K562 (cell line): Measurements from ENCODE around the gene EPS8. TPM values are rescaled to one million over a fixed set of nuclear protein-coding genes. Genes with fewer than 3 reads are reported as not detected.

Source experiments
- ATAC-seq: fragments of 200-7000 bp; cut with Tn5 transposase; 3 replicates; pipeline ENCODE4 v1.9.1; 2020; ENCODE audit warnings: moderate library complexity
- BruUV-seq: library from RNA; stranded (reverse); fragments of 400-500 nt; replicated peaks from 2 replicates; lab custom pipeline; 2021; lab: Mats Ljungman, UMichigan
- CTCF ChIA-PET: fragments of 300-600 bp; formaldehyde crosslinking; extraction: SDS; loops from one replicate; lab custom pipeline; 2021; ENCODE audit warnings: low intra/inter-chr PET ratio; lab: Yijun Ruan, JAX
- POLR2A ChIA-PET: fragments of 300-600, 350-650 bp; sonication (Branson Sonifier 250); formaldehyde crosslinking; extraction: SDS; loops from one replicate; lab custom pipeline; 2021; ENCODE audit warnings: antibody characterized with exemption, inconsistent platforms; lab: Yijun Ruan, JAX
- DNase-seq, 4 experiments: peaks; one replicate each; pipeline versions ENCODE4 v3.0.0 to v3.0.0-alpha.2; 2011 to 2018; ENCODE audit warnings: low spot score in 3 of 4, mixed read lengths in 3 of 4; ENCODE audit errors: extremely low read depth in 1 of 4
- FAIRE-seq: peaks from 2 replicates; lab custom pipeline; 2011; peaks lifted over from hg19 to GRCh38; lab: Jason Lieb, UNC
- H2AFZ ChIP-seq: 2 replicates; pipeline ENCODE4 v1.6.0; 2011; ENCODE audit warnings: low read depth, low read length, control low read depth, inconsistent platforms
- H3K27ac ChIP-seq: fragments of 200-600 bp; 3 replicates; pipeline ENCODE4 v1.8.0; 2011; ENCODE audit warnings: low read depth, mild to moderate bottlenecking, control low read depth, inconsistent platforms, low read length, moderate library complexity, mixed read lengths; ENCODE audit errors: extremely low read depth
- H3K27me3 ChIP-seq, 2 experiments: fragments of 300-600 bp in 1 of 2; 2 replicates in 1 of 2; 3 replicates in 1 of 2; pipeline versions ENCODE4 v1.6.0 to v1.8.0; 2011; ENCODE audit warnings: inconsistent platforms in 2 of 2, low read length in 2 of 2, mild to moderate bottlenecking in 1 of 2, mixed read lengths in 1 of 2, moderate library complexity in 1 of 2; ENCODE audit not compliant: control insufficient read depth in 2 of 2, insufficient read depth in 2 of 2
- H3K36me3 ChIP-seq: fragments of 300-600 bp; 3 replicates; pipeline ENCODE4 v1.8.0; 2011; ENCODE audit warnings: mild to moderate bottlenecking, low read length, inconsistent platforms; ENCODE audit not compliant: control insufficient read depth, insufficient read depth
- H3K4me1 ChIP-seq, 2 experiments: fragments of 200-600 bp in 1 of 2; replicated peaks in 1 of 2; 2 replicates in 1 of 2; 3 replicates in 1 of 2; pipeline versions ENCODE4 v1.5.1 to v1.8.0; 2011; ENCODE audit warnings: inconsistent platforms in 2 of 2, low read length in 2 of 2, mild to moderate bottlenecking in 1 of 2, mixed read lengths in 1 of 2, moderate library complexity in 1 of 2; ENCODE audit not compliant: control insufficient read depth in 2 of 2, insufficient read depth in 2 of 2
- H3K4me2 ChIP-seq: 2 replicates; pipeline ENCODE4 v1.6.1; 2011; ENCODE audit warnings: low read length, control low read depth, inconsistent platforms, mixed read lengths; ENCODE audit not compliant: insufficient read depth
- H3K4me3 ChIP-seq: fragments of 200-600 bp; sonication (generic), shearing (Covaris generic); 2 replicates; pipeline ENCODE4 v1.5.1; 2016; ENCODE audit warnings: control low read depth, inconsistent platforms
- H3K79me2 ChIP-seq: fragments of 200-600 bp; 3 replicates; pipeline ENCODE4 v1.8.0; 2011; ENCODE audit warnings: low read length, inconsistent platforms; ENCODE audit not compliant: control insufficient read depth, insufficient read depth
- H3K9ac ChIP-seq, 2 experiments: 2 replicates each; pipeline versions ENCODE4 v1.6.0 to v1.6.1; 2011; ENCODE audit warnings: low read depth in 2 of 2, low read length in 2 of 2, control low read depth in 1 of 2, inconsistent platforms in 1 of 2, mild to moderate bottlenecking in 1 of 2, mixed read lengths in 1 of 2; ENCODE audit not compliant: insufficient read depth in 1 of 2
- H3K9me1 ChIP-seq: one replicate; pipeline ENCODE4 v1.6.0; 2011; ENCODE audit warnings: inconsistent platforms, mild to moderate bottlenecking, low read length, moderate library complexity; ENCODE audit not compliant: control insufficient read depth, insufficient read depth
- H3K9me3 ChIP-seq: replicated peaks from 2 replicates; pipeline ENCODE4 v1.5.1; 2011; ENCODE audit warnings: low read depth, low read length, inconsistent platforms; ENCODE audit not compliant: control insufficient read depth, insufficient read depth
- H4K20me1 ChIP-seq: replicated peaks from 2 replicates; pipeline ENCODE4 v1.6.1; 2011; ENCODE audit warnings: low read length, inconsistent platforms, mixed read lengths; ENCODE audit not compliant: control insufficient read depth, insufficient read depth
- ARID3B ChIP-seq: fragments of 250-450 bp; sonication (Bioruptor Pico); IDR thresholded peaks from 2 replicates; pipeline ENCODE4 v1.4.0; 2020; ENCODE audit warnings: borderline replicate concordance
- CREB3L1 ChIP-seq: fragments of 450-650 bp; IDR thresholded peaks from 2 replicates; pipeline ENCODE4 v1.6.1; 2014; ENCODE audit warnings: low read depth, mild to moderate bottlenecking, moderate library complexity, borderline replicate concordance
- IFI16 ChIP-seq: fragments of 250-450 bp; sonication (Bioruptor Pico); IDR thresholded peaks from 2 replicates; pipeline ENCODE4 v2.1.2; 2022; ENCODE audit warnings: mild to moderate bottlenecking, inconsistent platforms
- KDM1A ChIP-seq, 2 experiments: fragments of 450-650 bp; IDR thresholded peaks; 2 replicates each; pipeline ENCODE4 v1.6.1; 2016; ENCODE audit warnings: mild to moderate bottlenecking in 2 of 2
- PPARD ChIP-seq: fragments of 250-450 bp; sonication (Bioruptor Pico); IDR thresholded peaks from 2 replicates; pipeline ENCODE4 v1.8.0; 2022; ENCODE audit warnings: inconsistent platforms, mild to moderate bottlenecking, moderate library complexity
- ZNF778 ChIP-seq: fragments of 450-650 bp; formaldehyde crosslinking; IDR thresholded peaks from 2 replicates; pipeline ENCODE4 v1.4.0; 2020; ENCODE audit warnings: mild to moderate bottlenecking, moderate library complexity
- WGBS: fragments of 100-300 bp; shearing (Covaris generic); methylation state at CpG from one replicate; pipeline ENCODE4 v1.1.6; 2016; ENCODE audit warnings: low coverage, mixed read lengths; ENCODE audit not compliant: insufficient coverage; ENCODE audit errors: missing lambda C conversion rate; 5-methylcytosine and 5-hydroxymethylcytosine counted together
- in situ Hi-C: fragments of 300-500 bp; cut with MboI; formaldehyde crosslinking; loops from 4 replicates; pipeline ENCODE4 v1.15.0; 2018; ENCODE audit warnings: inconsistent platforms, mixed read lengths
- intact Hi-C: fragments of 100-400 bp; cut with micrococcal nuclease; formaldehyde crosslinking; loops from 2 replicates; pipeline ENCODE4 v1.14.2; 2022
- polyA plus RNA-seq, 8 experiments: library from polyadenylated mRNA; depleted of rRNA in 4 of 8; stranded (reverse) in 5 of 8; unstranded in 3 of 8; fragments of >200 nt; fragmentation: Nextera tagmentation in 2 of 8; fragmentation: Illumina TruSeq in 1 of 8; extraction: Ambion mirVana in 2 of 8; extraction: Trizol in 1 of 8; gene quantifications; 2 replicates each; pipeline versions ENCODE4 v1.2.1 to v1.2.3, GENCODE V29; 2011 to 2014; ENCODE audit warnings: inconsistent platforms in 1 of 8, missing spikeins in 1 of 8
- total RNA-seq, 7 experiments: library from RNA; depleted of rRNA in 6 of 7; stranded (reverse); fragments of >200 nt in 6 of 7; fragmentation: Illumina TruSeq in 2 of 7; extraction: Trizol in 2 of 7; gene quantifications; 2 replicates each; pipeline versions ENCODE4 v1.2.1 to v1.2.3, GENCODE V29; 2011 to 2021; ENCODE audit warnings: low replicate concordance in 1 of 7
- TF ChIP-seq, protein P1 (sequence below): fragments of 250-450 bp; sonication (Bioruptor Pico); IDR thresholded peaks from 2 replicates; pipeline ENCODE4 v1.5.0; 2021; ENCODE audit warnings: mild to moderate bottlenecking, moderate library complexity
- TF ChIP-seq, protein P2 (sequence below): IDR thresholded peaks from 3 replicates; pipeline ENCODE4 v1.6.1; 2011; ENCODE audit warnings: borderline replicate concordance, mild to moderate bottlenecking, moderate library complexity; ENCODE audit not compliant: insufficient read length; ENCODE audit errors: extremely low read depth

The EPS8 gene
- total and polyA plus RNA-seq, 9 of the 15 experiments (the other 6 are each of a cell fraction or from before 2014, with no cell fraction given): 0.10 to 1.9 (median 0.33) TPM

DNA sequence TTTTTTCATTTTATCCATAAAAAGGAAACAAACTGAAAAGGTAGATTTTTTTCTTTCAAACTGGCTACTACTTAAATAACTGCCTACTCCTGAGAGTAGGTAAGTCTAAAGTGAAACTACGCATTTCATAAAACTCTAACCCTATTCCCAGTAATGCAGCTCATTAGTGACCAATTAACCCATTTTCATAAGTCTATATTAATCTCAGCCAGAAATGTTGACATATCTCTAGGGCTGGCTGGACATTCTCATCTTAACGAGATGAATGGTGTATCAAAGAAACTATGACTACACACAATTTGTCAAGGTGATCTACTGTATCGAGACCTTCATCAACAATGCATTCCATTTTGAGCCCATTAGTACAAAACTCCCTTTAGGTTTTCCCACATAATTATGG lies 57.2 kb downstream of the EPS8 start (continued):
- TF ChIP-seq, protein P1, sequence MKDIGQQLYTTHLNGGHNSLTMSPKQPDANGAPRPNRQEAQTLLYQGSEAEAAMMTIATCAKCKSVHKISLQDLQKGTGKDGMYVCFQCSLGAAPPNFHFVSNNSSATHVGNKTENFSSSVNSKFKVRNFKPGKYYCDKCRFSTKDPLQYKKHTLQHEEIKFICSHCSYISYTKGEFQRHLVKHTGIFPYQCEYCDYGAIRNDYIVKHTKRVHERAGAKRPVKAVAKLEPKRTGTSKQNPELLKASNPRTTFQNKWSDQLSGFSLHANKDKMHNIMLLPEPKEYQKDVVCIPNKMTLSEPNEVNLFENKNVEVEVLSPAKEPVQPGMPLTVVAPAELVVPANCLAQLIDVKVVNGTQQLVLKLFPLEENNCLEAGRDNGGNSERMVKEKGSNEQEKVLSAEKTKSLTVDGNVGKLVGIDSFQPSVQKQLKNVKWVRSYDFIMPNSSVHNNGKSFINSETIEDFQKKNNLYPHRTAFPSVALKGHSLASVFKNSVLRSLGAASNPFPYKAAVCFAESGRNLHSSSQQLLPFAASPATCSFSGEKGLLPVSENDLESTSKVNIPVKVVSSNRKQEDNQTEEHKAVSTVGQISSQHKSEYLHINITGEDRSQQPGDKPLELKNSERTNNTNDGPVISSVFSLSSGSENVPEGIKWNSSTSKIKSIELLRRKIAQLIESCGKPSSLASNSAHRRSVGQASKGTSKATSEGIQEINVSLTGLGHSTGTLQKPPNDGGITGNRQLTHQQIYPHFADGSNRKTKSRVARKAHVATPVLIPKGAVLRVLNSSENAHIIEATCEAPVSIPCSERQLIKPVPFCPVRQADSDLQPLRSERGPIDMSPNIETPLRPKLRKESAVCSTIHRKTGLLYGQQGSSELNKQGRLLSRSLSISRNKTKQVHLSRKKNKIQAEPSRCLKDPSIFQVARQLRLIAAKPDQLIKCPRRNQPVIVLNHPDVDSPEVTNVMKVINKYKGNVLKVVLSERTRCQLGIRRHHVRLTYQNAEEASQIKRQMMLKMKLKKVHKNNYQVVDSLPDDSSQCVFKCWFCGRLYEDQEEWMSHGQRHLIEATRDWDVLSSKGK (CRISPR knock-in tag): no peak
- TF ChIP-seq KDM1A (IDR thresholded peaks at IDR 0.05): no peak
- TF ChIP-seq, protein P2, sequence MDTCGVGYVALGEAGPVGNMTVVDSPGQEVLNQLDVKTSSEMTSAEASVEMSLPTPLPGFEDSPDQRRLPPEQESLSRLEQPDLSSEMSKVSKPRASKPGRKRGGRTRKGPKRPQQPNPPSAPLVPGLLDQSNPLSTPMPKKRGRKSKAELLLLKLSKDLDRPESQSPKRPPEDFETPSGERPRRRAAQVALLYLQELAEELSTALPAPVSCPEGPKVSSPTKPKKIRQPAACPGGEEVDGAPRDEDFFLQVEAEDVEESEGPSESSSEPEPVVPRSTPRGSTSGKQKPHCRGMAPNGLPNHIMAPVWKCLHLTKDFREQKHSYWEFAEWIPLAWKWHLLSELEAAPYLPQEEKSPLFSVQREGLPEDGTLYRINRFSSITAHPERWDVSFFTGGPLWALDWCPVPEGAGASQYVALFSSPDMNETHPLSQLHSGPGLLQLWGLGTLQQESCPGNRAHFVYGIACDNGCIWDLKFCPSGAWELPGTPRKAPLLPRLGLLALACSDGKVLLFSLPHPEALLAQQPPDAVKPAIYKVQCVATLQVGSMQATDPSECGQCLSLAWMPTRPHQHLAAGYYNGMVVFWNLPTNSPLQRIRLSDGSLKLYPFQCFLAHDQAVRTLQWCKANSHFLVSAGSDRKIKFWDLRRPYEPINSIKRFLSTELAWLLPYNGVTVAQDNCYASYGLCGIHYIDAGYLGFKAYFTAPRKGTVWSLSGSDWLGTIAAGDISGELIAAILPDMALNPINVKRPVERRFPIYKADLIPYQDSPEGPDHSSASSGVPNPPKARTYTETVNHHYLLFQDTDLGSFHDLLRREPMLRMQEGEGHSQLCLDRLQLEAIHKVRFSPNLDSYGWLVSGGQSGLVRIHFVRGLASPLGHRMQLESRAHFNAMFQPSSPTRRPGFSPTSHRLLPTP: no peak

DNA sequence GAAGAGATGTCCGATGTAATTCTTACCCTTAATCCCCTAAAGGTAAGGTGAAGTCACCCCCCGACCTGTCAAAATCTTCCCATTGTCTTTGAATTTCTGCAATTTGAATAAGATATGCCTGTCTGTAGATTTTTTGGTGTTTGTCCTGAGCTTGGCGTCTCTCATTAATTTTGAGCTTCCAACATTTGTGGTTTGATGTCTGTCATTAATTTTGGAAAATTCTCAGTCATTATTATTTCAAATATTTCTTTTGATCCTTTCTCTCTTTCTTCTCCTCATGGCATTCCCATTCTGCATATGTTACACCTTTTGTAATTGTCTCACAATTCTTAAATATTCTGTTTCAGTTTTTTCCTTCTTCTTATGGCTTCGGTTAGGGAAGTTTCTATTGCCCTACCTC lies 60.1 kb downstream of the EPS8 start:
- Histone ChIP-seq H3K36me3 (no peaks in the 10 kb centered on the region), H3K9me3 (no peaks in the 10 kb centered on the region), H3K79me2 (no peaks in the 10 kb centered on the region), H2AFZ (no peak overlapping the region), H3K9ac (no peak overlapping the region), H3K27ac (no peak overlapping the region), H3K4me2 (no peak overlapping the region), H3K27me3 (no peaks in the 10 kb centered on the region), H3K4me1 (no peaks in the 10 kb centered on the region), H3K9me1 (no peaks in the 10 kb centered on the region), H4K20me1 (no peaks in the 10 kb centered on the region), H3K4me3 (no peak overlapping the region)
- intact Hi-C loops (no loop called here), in situ Hi-C loops (no loop called here)
- FAIRE-seq: no peak
- CTCF ChIA-PET: interaction anchor here (0.5 kb wide), 1 partner anchor 1434 kb away, joined by 3 read pairs; no protein-coding TSS in a partner anchor
- ATAC-seq: no peak
- no TSS peak for BruUV-seq
- no peak for TF ChIP-seq ARID3B
- TF ChIP-seq ZNF778 (CRISPR knock-in tag): no peak
- no peak for TF ChIP-seq IFI16 (CRISPR knock-in tag)
- no peak for TF ChIP-seq PPARD
- TF ChIP-seq CREB3L1: no peak
- no peak for DNase-seq
- WGBS: 6% methylated on average over 4 of the region's 4 CpGs
- POLR2A ChIA-PET: no interaction called here
